Muscle layer of duodenum (tissue), 2 donors: Measurements from ENCODE around the gene NRF1.
"Not testable (repeated sequence)": the region's sequence is repeated elsewhere in the genome, so short reads cannot be mapped to it uniquely, and the experiment has no call there.

ENCODE experiments used
- H3K27ac ChIP-seq: one replicate; pipeline ENCODE4 v1.7.0; 2013; ENCODE audit warnings: mild to moderate bottlenecking, low read length
- H3K27me3 ChIP-seq: one replicate; pipeline ENCODE4 v1.7.0; 2013; ENCODE audit warnings: low read depth, mild to moderate bottlenecking, control low read depth, low read length
- H3K36me3 ChIP-seq, 2 donors: one replicate each; pipeline ENCODE4 v1.7.0; 2013; ENCODE audit warnings: low read length in 2 of 2, control low read depth in 1 of 2, mild to moderate bottlenecking in 1 of 2; ENCODE audit not compliant: insufficient read depth in 2 of 2, control insufficient read depth in 1 of 2
- H3K4me1 ChIP-seq, 2 donors: one replicate each; pipeline ENCODE4 v1.7.0; 2013; ENCODE audit warnings: low read length in 2 of 2, mild to moderate bottlenecking in 2 of 2, control low read depth in 1 of 2, moderate library complexity in 1 of 2; ENCODE audit not compliant: insufficient read depth in 2 of 2, control insufficient read depth in 1 of 2
- H3K4me3 ChIP-seq, 2 donors: one replicate each; pipeline ENCODE4 v1.7.0; 2013; ENCODE audit warnings: low read length in 2 of 2, low read depth in 1 of 2, mild to moderate bottlenecking in 1 of 2
- H3K9me3 ChIP-seq, 2 donors: one replicate each; pipeline ENCODE4 v1.7.0; 2013; ENCODE audit warnings: low read length in 2 of 2, control low read depth in 1 of 2, mild to moderate bottlenecking in 1 of 2; ENCODE audit not compliant: control insufficient read depth in 1 of 2
- donor health status: healthy.

NRF1 gene

DNA sequence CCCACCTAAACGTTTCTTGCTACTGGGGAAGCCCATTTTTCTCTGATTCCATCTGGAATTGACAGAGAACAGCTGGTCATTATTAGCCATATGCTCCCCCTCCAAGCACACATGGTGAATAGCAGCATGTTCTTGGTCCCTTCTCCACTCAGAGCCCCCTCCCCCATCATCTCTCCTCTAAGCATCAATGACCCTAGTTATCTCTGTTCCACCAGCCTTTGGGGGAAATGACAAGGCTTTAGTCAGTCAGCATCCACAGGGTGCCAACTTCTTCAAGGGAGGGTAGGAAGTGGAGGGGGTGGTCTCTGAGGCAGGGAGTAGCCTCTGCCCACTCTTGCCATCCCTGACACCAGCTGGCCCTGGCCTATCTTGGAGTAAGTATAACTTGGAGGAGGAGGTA lies 178.1 kb downstream of the NRF1 start:
- Histone ChIP-seq H3K27ac (no peak overlapping the region), H3K9me3 (no peaks in the 10 kb centered on the region), H3K4me1 (peaks cover 0 to 16% of the 10 kb centered on the region in 2 donors), H3K4me3 (no peak overlapping the region), H3K36me3 (no peaks in the 10 kb centered on the region), H3K27me3 (peaks cover 28% of the 10 kb centered on the region)

DNA sequence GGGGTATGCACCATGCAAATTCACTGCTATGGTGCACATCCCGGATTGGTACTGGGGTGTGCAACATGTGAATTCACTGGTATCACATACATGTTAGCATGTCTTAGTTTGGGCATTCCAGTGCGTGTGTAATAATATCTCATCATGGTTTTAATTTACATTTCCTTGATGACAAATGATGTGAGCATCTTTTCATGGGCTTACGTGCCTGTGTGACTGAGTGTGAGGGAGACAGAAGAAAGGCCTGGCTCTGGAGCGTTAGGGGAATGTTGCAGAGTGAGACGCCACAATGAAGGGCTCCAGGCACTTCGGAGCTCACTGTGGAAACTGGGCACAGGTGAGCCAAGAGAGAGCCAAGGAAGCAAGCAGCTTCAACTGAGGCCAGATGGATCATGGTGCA lies 178.6 kb downstream of the NRF1 start:
- Histone ChIP-seq H3K4me1 (peaks cover 0 to 11% of the 10 kb centered on the region in 2 donors), H3K27me3 (peaks cover 23% of the 10 kb centered on the region), H3K9me3 (no peaks in the 10 kb centered on the region), H3K36me3 (no peaks in the 10 kb centered on the region), H3K4me3 (no peak overlapping the region), H3K27ac (no peak overlapping the region)

DNA sequence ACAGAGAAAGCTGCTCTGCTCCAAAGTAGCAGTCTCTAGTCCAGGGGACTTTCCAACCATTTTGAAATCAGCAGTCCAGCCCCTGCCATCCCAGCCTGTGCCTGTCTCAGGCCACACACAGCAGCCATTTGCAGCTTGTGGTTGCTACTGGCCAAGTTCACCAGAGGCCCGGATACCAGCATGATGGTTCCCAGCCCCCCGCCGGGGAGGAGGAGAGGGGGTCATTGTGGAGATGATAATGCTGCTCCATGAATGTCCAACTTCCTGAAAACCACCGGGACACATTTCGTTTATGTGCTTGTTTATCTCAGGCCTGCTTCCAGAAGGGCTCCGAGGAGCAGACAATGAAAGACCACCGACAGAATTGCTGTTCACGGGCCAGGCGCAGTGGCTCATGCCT lies 181.2 kb downstream of the NRF1 start:
- Histone ChIP-seq H3K27me3 (peaks cover under 1% of the 10 kb centered on the region), H3K36me3 (no peaks in the 10 kb centered on the region), H3K9me3 (no peaks in the 10 kb centered on the region), H3K4me1 (no peaks in the 10 kb centered on the region), H3K4me3 (no peak overlapping the region), H3K27ac (no peak overlapping the region)

DNA sequence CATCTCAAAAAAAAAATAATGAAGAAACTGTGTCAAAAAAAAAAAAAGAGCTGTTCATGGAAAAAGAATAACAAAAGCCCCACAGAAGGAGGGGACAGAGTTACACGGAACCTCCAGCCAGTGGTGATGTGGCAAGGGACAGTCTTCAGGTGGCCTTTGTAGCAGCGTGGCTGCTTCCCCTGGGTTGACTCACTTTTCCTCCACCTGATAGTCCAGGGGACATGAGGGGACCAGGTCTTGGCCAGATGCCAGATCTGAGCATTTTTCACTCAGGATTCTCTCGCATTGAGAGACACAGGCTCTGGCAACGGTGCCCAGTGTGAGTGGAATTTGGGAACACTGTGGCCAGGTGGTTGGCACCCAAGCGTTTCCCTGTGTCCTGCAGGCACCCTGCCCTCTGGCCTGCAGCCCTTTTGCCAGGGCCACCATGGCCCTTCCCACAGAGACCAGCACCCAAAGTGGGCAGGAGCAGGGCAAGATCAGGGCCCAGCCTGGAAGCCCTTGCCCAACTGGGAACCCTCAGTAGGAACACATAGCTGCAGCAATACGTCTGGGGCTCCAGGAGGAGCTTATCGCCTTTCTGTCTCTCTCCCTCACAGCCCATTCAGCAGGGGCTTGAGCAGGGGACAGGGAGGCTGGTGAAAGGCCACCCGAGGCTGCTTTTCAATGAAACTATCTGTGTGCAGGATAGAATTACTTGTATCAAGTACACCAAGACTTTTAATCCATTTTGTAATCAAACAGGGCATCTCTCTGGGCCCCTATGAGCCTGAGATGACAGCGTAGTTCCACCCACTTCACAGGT lies 182.2 kb downstream of the NRF1 start:
- Histone ChIP-seq H3K36me3 (no peaks in the 10 kb centered on the region), H3K27me3 (no peaks in the 10 kb centered on the region), H3K4me3 (no peak overlapping the region), H3K4me1 (no peaks in the 10 kb centered on the region), H3K27ac (no peak overlapping the region), H3K9me3 (no peaks in the 10 kb centered on the region)

- not testable (repeated sequence) for H3K36me3 ChIP-seq, H3K27me3 ChIP-seq, H3K4me1 ChIP-seq, H3K27ac ChIP-seq, H3K4me3 ChIP-seq, H3K9me3 ChIP-seq
Measured at GRCh38 chr7:129794461-129794860, 182.9 kb downstream of the NRF1 start.

- no peaks in the 10 kb centered on the region for H3K4me1 ChIP-seq
- H3K27ac ChIP-seq = no peak overlapping the region
- no peak overlapping the region for H3K4me3 ChIP-seq
- H3K36me3 ChIP-seq = no peaks in the 10 kb centered on the region
- H3K9me3 ChIP-seq = no peaks in the 10 kb centered on the region
- H3K27me3 ChIP-seq = no peaks in the 10 kb centered on the region
Measured at GRCh38 chr7:129796186-129796775, 184.8 kb downstream of the NRF1 start.

- Histone ChIP-seq H3K4me1 (no peaks in the 10 kb centered on the region), H3K9me3 (no peaks in the 10 kb centered on the region), H3K4me3 (no peak overlapping the region), H3K36me3 (no peaks in the 10 kb centered on the region), H3K27ac (no peak overlapping the region), H3K27me3 (no peaks in the 10 kb centered on the region)
Measured at GRCh38 chr7:129797214-129797789, 185.8 kb downstream of the NRF1 start.

GRCh38 chr7:129798616-129799349 lies 187.3 kb downstream of the NRF1 start:
- Histone ChIP-seq H3K27ac (no peak overlapping the region), H3K27me3 (no peaks in the 10 kb centered on the region), H3K9me3 (no peaks in the 10 kb centered on the region), H3K4me3 (no peak overlapping the region), H3K4me1 (no peaks in the 10 kb centered on the region), H3K36me3 (no peaks in the 10 kb centered on the region)

DNA sequence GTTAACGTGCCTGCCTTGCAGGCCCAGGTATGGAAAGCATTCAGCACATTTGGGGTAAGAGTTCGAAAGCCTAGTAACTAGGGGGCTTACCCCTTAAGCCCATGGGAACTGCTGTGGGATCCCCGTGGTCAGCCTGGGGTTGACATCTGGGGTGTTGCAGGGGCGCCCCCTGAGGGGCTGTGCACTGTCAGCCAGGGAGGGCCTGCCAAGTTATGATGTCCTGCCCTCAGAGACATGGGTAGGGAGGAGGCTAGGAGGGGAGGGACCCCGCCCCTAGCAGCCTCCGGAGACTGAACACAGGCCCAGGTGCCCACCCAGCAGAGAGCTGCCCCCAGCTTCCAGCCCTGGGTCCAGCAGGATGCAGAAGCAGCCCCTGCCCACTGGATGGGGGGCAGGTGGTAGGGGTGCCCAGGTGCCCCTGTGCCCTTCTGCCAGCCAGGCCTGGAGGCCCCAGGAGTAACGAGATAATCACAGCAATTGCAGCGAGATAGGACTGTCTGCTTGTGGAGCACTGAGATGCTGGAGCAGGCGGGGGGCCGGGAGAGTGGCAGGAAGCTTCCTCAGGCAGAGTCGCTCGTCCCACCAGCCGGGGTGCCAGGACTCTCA lies 187.9 kb downstream of the NRF1 start:
- H3K36me3 ChIP-seq = no peaks in the 10 kb centered on the region
- no peaks in the 10 kb centered on the region for H3K4me1 ChIP-seq
- H3K27ac ChIP-seq = no peak overlapping the region
- H3K27me3 ChIP-seq = no peaks in the 10 kb centered on the region
- H3K4me3 ChIP-seq = no peak overlapping the region
- H3K9me3 ChIP-seq = no peaks in the 10 kb centered on the region

- no peaks in the 10 kb centered on the region for H3K27me3 ChIP-seq
- H3K4me1 ChIP-seq = no peaks in the 10 kb centered on the region
- no peak overlapping the region for H3K27ac ChIP-seq
- H3K9me3 ChIP-seq = no peaks in the 10 kb centered on the region
- no peaks in the 10 kb centered on the region for H3K36me3 ChIP-seq
- H3K4me3 ChIP-seq = no peak overlapping the region
Measured at GRCh38 chr7:129800901-129801300, 189.4 kb downstream of the NRF1 start.

- Histone ChIP-seq H3K27me3 (no peaks in the 10 kb centered on the region), H3K4me1 (no peaks in the 10 kb centered on the region), H3K9me3 (no peaks in the 10 kb centered on the region), H3K27ac (no peak overlapping the region), H3K4me3 (no peak overlapping the region), H3K36me3 (no peaks in the 10 kb centered on the region)
Measured at GRCh38 chr7:129801882-129802281, 190.4 kb downstream of the NRF1 start.
